SK-N-SH treated with all-trans-retinoic acid at 6 μM for 48 hours (cell line): ENCODE data around the gene HS1BP3.

Experiments
- ATAC-seq: fragments of 200-7000 bp; cut with Tn5 transposase; 3 replicates; pipeline ENCODE4 v1.9.1; 2020; ENCODE audit warnings: mild to moderate bottlenecking, moderate library complexity
- BACH2 ChIP-seq: fragments of 250-450 bp; sonication (Bioruptor Pico); IDR thresholded peaks from 2 replicates; pipeline ENCODE4 v1.9.0; 2021; ENCODE audit warnings: mild to moderate bottlenecking, borderline replicate concordance
- ESRRG ChIP-seq: fragments of 250-450 bp; sonication (Bioruptor Pico); IDR thresholded peaks from 2 replicates; pipeline ENCODE4 v1.6.1; 2021; ENCODE audit warnings: mild to moderate bottlenecking
- GLIS3 ChIP-seq: fragments of 250-450 bp; sonication (Bioruptor Pico); IDR thresholded peaks from 2 replicates; pipeline ENCODE4 v1.5.0; 2020; ENCODE audit warnings: mild to moderate bottlenecking, moderate library complexity
- ISL1 ChIP-seq: fragments of 250-450 bp; sonication (Bioruptor Pico); IDR thresholded peaks from 2 replicates; pipeline ENCODE4 v2.1.2; 2022; ENCODE audit warnings: mild to moderate bottlenecking, moderate library complexity
- OSR1 ChIP-seq: fragments of 250-450 bp; sonication (Bioruptor Pico); IDR thresholded peaks from 2 replicates; pipeline ENCODE4 v1.8.0; 2022; ENCODE audit warnings: moderate library complexity, mild to moderate bottlenecking, inconsistent platforms
- PPARA ChIP-seq: fragments of 250-450 bp; sonication (Bioruptor Pico); IDR thresholded peaks from 2 replicates; pipeline ENCODE4 v1.5.0; 2020; ENCODE audit warnings: mild to moderate bottlenecking, borderline replicate concordance
- RARB ChIP-seq: fragments of 250-450 bp; sonication (Bioruptor Pico); IDR thresholded peaks from 2 replicates; pipeline ENCODE4 v1.8.0; 2021; ENCODE audit warnings: mild to moderate bottlenecking, moderate library complexity
- SNAI2 ChIP-seq: fragments of 250-450 bp; sonication (Bioruptor Pico); IDR thresholded peaks from 2 replicates; pipeline ENCODE4 v1.5.0; 2020; ENCODE audit warnings: mild to moderate bottlenecking, moderate library complexity
- TCF4 ChIP-seq: fragments of 250-450 bp; sonication (Bioruptor Pico); IDR thresholded peaks from 2 replicates; pipeline ENCODE4 v1.8.0; 2021; ENCODE audit warnings: mild to moderate bottlenecking, moderate library complexity, borderline replicate concordance
- ZC3H10 ChIP-seq: fragments of 250-450 bp; sonication (Bioruptor Pico); IDR thresholded peaks from 2 replicates; pipeline ENCODE4 v1.5.1; 2021; ENCODE audit warnings: mild to moderate bottlenecking, moderate library complexity
- ZFP3 ChIP-seq: fragments of 250-450 bp; sonication (Bioruptor Pico); IDR thresholded peaks from 2 replicates; pipeline ENCODE4 v1.5.0; 2020; ENCODE audit warnings: mild to moderate bottlenecking, moderate library complexity
- ZFP30 ChIP-seq: fragments of 450-650 bp; formaldehyde crosslinking; IDR thresholded peaks from 2 replicates; pipeline ENCODE4 v1.5.0; 2022; ENCODE audit warnings: mild to moderate bottlenecking, moderate library complexity
- ZNF565 ChIP-seq: fragments of 450-650 bp; formaldehyde crosslinking; conservative IDR thresholded peaks from 2 replicates; pipeline ENCODE4 v1.5.0; 2020; ENCODE audit warnings: low read depth, mild to moderate bottlenecking, moderate library complexity
- ZNF70 ChIP-seq: fragments of 450-650 bp; formaldehyde crosslinking; IDR thresholded peaks from 2 replicates; pipeline ENCODE4 v1.5.0; 2020; ENCODE audit warnings: mild to moderate bottlenecking, moderate library complexity
- ZNF8 ChIP-seq: fragments of 450-650 bp; formaldehyde crosslinking; IDR thresholded peaks from 2 replicates; pipeline ENCODE4 v1.5.0; 2020; ENCODE audit warnings: mild to moderate bottlenecking, moderate library complexity
- TF ChIP-seq, protein P1 (sequence below): fragments of 250-450 bp; sonication (Bioruptor Pico); IDR thresholded peaks from 2 replicates; pipeline ENCODE4 v1.5.1; 2020; ENCODE audit warnings: low read depth, mild to moderate bottlenecking, moderate library complexity
- TF ChIP-seq, protein P2 (sequence below): fragments of 250-450 bp; sonication (Bioruptor Pico); IDR thresholded peaks from 2 replicates; pipeline ENCODE4 v1.5.0; 2020; ENCODE audit warnings: mild to moderate bottlenecking, moderate library complexity
- TF ChIP-seq, protein P3 (sequence below): fragments of 250-450 bp; sonication (Bioruptor Pico); IDR thresholded peaks from 2 replicates; pipeline ENCODE4 v1.8.0; 2020; ENCODE audit warnings: mild to moderate bottlenecking, moderate library complexity, borderline replicate concordance
- TF ChIP-seq, protein P4 (sequence below): fragments of 250-450 bp; sonication (Bioruptor Pico); IDR thresholded peaks from 2 replicates; pipeline ENCODE4 v1.5.1; 2021; ENCODE audit warnings: mild to moderate bottlenecking, moderate library complexity

The HS1BP3 gene

DNA sequence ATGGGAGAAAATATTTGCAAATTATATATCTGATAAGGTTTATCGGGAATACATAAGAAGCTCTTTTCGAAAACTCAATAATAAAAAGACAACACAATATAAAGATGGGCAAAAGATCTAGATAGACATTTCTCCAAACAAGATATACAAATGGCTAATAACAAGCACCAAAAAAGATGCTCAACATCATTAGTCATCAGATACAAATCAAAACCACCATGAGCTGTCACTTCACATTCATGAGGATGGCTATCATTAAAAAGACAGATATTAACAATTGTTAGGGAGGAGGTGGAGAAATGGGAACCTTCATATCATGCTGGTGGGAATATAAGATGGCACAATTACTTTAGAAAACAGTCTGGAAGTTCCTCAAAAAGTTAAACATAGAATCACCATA, 48.1 kb downstream of the HS1BP3 start:
- TF ChIP-seq ZNF70 (CRISPR knock-in tag): no peak
- peak; percentile 34 for TF ChIP-seq ISL1 (CRISPR knock-in tag)
- ATAC-seq: no peak

DNA sequence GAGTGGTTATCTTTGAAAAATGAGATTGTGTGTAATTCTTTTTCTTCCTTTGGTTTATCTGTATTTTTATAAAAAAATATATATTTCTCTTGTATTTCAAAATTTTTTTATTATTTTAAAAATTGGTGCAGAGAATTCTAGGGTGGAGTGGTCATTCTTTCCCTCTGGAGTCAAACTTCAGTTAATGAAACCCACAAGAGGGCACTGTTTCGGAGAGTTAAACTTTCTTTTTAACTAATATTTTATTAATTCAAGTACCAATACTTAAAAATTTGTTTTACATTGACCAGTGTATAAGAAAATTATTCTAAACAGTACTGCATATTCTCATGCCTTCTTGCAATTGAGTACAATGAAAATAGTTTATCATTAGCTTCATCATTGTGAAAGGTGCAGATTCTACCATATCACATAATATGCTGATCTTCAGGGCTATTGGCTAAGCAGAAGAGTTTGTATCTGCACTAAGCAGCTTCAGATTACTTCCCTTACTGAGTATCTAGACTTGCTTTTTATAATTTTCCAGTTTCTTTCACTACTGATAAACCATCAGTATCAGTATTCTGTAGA, 50.1 kb downstream of the HS1BP3 start:
- no peak for ATAC-seq
- TF ChIP-seq BACH2 (CRISPR knock-in tag) (no peak), ZFP3 (no peak), ZFP30 (CRISPR knock-in tag) (no peak)
- TF ChIP-seq, all 23 proteins: peak for 0

DNA sequence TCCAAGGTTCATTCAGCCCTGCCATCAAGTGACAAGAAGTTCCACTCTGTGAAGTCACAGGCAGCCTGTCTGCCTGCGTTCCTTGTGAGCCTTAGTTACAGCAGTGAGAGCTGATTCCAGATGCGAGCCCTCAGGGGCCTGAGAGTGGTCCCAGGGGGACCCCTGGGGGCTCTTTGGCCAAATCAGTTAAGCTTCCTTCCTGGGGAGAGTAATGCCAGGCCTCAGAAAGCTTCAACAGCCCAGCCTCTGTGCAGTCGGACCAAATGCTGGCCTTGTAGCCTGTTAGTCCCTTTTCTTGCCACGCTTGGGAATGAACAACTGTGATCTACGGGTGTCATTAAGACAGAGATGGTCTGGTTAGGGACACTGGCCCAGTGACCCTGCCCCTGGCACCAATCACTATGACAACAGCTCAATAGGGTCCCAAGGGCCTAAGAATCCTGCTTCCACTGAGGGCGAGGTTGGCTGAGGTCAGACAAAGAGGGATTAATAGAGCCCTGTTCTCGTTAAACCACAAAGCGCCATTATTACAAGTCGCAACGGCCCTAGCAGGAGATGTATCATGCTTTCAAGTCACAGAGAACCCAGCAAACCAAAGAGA, 50.9 kb downstream of the HS1BP3 start:
- ATAC-seq: no peak
- TF ChIP-seq, protein P1, sequence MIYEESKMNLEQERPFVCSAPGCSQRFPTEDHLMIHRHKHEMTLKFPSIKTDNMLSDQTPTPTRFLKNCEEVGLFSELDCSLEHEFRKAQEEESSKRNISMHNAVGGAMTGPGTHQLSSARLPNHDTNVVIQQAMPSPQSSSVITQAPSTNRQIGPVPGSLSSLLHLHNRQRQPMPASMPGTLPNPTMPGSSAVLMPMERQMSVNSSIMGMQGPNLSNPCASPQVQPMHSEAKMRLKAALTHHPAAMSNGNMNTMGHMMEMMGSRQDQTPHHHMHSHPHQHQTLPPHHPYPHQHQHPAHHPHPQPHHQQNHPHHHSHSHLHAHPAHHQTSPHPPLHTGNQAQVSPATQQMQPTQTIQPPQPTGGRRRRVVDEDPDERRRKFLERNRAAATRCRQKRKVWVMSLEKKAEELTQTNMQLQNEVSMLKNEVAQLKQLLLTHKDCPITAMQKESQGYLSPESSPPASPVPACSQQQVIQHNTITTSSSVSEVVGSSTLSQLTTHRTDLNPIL (CRISPR knock-in tag): no peak
- no peak for TF ChIP-seq GLIS3 (CRISPR knock-in tag)
- TF ChIP-seq ISL1 (CRISPR knock-in tag): no peak

DNA sequence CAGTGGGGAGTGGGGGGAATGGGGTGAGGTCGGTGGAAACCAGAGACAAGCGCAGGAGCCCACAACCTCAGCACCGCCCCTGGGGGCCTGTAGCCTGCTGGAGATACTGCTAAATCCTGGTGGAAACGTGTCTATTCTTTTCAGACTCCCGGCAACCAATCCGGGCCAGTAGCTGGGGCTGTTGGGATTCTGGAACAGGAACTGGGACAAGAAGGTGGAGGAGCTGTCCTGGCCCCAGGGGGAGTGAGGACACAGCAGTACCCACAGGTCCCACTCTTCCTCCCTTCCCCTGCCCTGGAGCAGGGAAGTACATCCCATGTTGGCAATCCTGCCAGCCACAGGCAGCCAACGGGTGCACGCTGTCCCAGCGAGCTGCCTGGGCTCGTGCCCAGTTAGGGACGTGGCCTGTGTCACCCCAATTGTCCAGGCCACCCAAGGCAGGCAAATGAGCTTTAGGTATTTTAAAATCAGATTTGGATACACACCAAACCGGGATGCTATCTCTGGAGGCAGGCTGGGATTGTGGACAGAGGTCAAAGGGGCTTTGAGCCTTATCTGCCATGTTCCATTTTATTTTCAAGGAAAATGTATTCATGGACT, 51.8 kb downstream of the HS1BP3 start:
- ATAC-seq: no peak; the same call in 2 of the 3 replicates
- TF ChIP-seq RARB (CRISPR knock-in tag) (no peak), BACH2 (CRISPR knock-in tag) (no peak), OSR1 (CRISPR knock-in tag) (no peak), ZFP30 (CRISPR knock-in tag) (no peak), ZNF565 (no peak)
- TF ChIP-seq, protein P2, sequence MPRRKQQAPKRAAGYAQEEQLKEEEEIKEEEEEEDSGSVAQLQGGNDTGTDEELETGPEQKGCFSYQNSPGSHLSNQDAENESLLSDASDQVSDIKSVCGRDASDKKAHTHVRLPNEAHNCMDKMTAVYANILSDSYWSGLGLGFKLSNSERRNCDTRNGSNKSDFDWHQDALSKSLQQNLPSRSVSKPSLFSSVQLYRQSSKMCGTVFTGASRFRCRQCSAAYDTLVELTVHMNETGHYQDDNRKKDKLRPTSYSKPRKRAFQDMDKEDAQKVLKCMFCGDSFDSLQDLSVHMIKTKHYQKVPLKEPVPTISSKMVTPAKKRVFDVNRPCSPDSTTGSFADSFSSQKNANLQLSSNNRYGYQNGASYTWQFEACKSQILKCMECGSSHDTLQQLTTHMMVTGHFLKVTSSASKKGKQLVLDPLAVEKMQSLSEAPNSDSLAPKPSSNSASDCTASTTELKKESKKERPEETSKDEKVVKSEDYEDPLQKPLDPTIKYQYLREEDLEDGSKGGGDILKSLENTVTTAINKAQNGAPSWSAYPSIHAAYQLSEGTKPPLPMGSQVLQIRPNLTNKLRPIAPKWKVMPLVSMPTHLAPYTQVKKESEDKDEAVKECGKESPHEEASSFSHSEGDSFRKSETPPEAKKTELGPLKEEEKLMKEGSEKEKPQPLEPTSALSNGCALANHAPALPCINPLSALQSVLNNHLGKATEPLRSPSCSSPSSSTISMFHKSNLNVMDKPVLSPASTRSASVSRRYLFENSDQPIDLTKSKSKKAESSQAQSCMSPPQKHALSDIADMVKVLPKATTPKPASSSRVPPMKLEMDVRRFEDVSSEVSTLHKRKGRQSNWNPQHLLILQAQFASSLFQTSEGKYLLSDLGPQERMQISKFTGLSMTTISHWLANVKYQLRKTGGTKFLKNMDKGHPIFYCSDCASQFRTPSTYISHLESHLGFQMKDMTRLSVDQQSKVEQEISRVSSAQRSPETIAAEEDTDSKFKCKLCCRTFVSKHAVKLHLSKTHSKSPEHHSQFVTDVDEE: no peak

DNA sequence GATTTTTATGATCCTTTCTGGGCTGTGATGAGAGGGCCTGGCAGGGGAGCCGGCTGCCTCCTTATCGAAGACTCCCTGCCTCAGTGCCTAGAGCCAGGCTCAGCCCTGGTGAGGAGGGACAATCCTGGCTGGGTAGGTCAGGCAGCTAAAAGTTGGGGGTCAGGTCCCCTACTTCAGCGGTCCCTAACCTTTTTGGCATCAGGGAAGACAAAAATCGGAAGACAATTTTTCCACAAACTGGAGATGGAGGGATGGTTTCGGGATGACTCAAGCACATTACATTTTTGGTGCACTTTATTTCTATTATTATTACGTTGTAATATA, 53.1 kb downstream of the HS1BP3 start:
- TF ChIP-seq, protein P3, sequence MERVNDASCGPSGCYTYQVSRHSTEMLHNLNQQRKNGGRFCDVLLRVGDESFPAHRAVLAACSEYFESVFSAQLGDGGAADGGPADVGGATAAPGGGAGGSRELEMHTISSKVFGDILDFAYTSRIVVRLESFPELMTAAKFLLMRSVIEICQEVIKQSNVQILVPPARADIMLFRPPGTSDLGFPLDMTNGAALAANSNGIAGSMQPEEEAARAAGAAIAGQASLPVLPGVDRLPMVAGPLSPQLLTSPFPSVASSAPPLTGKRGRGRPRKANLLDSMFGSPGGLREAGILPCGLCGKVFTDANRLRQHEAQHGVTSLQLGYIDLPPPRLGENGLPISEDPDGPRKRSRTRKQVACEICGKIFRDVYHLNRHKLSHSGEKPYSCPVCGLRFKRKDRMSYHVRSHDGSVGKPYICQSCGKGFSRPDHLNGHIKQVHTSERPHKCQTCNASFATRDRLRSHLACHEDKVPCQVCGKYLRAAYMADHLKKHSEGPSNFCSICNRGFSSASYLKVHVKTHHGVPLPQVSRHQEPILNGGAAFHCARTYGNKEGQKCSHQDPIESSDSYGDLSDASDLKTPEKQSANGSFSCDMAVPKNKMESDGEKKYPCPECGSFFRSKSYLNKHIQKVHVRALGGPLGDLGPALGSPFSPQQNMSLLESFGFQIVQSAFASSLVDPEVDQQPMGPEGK (CRISPR knock-in tag): no peak
- TF ChIP-seq GLIS3 (CRISPR knock-in tag) (no peak), OSR1 (CRISPR knock-in tag) (no peak), ZNF565 (no peak), SNAI2 (no peak), ZNF8 (CRISPR knock-in tag) (no peak), ZFP3 (no peak), TCF4 (no peak), ZFP30 (CRISPR knock-in tag) (no peak), RARB (CRISPR knock-in tag) (no peak), ZC3H10 (no peak), ESRRG (CRISPR knock-in tag) (no peak), PPARA (CRISPR knock-in tag) (no peak)
- TF ChIP-seq, protein P4, sequence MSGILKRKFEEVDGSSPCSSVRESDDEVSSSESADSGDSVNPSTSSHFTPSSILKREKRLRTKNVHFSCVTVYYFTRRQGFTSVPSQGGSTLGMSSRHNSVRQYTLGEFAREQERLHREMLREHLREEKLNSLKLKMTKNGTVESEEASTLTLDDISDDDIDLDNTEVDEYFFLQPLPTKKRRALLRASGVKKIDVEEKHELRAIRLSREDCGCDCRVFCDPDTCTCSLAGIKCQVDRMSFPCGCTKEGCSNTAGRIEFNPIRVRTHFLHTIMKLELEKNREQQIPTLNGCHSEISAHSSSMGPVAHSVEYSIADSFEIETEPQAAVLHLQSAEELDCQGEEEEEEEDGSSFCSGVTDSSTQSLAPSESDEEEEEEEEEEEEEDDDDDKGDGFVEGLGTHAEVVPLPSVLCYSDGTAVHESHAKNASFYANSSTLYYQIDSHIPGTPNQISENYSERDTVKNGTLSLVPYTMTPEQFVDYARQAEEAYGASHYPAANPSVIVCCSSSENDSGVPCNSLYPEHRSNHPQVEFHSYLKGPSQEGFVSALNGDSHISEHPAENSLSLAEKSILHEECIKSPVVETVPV (CRISPR knock-in tag): no peak
- TF ChIP-seq, all 23 proteins: peak for 0
- no peak for ATAC-seq
